GM19438 (cell line): ENCODE data around the gene CTNNA2.
"Not testable (repeated sequence)": the region's sequence is repeated elsewhere in the genome, so short reads cannot be mapped to it uniquely, and the experiment has no call there.

Experiments
- ATAC-seq: cut with Tn5 transposase; IDR thresholded peaks from one replicate; pipeline ENCODE4 v1.9.1; 2021; ENCODE audit warnings: low read depth; ENCODE audit not compliant: unreplicated experiment

Gene CTNNA2

DNA sequence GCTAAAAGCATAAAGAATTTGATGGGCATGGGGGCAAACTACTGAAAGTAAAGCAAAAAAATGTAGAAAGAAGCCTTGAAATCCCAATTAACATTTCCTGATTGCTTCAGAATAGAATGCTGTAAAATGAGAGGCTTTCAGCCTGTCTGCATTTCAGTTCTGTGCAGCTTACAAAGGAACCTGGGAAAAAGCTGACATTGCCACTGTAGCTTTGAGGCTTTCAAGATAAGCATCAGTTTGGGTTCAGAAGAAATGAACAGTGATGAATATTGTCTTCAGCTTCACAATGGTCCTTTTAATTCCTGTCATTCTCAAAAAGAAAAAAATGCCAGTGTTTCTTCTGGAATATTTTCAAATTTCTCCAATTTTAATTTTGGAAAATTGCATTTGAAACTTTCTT, 549.0 kb downstream of the CTNNA2 start:
- no peak for ATAC-seq

DNA sequence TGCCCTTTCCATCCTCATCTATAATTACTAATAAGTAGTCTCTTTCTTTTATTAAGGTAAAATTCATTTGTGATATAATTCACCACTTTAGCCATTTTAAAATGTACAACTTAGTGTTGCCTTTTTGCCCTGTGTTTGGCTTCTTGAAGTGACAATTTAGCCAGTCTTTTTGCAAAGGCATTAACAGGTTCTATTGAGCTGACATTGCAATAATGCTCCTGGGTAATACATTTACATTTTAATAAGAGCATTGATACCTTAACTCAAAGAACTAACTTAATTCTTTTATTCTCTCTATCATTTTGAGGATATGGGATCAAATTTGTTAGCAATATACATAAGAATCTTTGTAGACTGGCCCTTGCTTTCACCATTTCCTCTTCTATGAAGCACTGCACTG, 549.4 kb downstream of the CTNNA2 start:
- ATAC-seq, result no peak

DNA sequence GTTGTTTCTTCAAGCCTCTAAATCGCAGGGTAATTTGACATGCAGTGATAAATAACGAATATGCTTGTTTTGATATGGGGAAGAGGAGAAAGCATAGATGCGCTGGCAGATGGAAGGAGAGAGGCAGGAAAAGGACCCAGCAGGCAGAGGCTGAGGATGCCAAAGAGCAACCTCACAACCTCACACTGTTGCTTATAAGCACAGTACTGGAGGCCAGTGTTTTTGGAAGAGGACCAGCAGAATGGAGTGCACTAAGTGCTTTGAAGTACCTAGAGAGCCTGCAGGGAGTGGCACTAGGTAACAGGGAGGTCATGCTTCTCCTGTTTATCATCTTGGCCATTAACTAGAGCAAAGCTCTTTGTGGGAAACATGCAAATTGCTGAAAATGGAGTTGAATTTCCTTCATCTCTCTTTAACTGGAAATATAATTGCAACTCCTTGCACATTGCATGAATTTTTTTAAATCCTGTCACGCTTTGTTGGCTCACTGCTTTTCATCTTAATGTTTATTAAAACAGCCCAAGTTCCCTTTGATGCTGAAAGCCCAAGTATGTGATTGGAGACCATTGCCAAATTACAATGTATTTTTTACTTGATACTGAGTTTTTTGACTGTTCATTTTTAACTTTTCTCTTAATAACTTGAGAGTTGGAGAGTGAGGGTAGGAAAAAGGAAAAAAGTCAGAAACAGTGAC, 555.3 kb downstream of the CTNNA2 start:
- ATAC-seq, result no peak

DNA sequence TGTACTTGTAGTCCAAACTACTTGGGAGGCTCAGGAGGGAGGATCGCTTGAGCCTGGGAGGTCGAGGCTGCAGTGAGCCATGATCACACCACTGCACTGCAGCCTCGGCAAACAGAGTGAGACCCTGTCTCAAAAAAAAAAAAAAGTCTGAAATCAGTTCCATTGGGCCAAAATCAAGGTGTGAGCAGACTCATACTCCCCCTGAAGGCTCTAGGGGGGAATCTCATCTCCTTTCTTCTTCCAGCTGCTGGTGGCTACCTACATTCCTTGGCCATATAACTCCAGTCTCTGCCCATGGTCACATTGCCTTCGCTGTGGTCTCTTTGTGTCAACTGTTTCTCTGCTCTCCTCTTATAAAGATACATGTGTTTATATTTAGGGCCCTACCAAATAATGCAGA, 557.7 kb downstream of the CTNNA2 start:
- ATAC-seq, result no peak

DNA sequence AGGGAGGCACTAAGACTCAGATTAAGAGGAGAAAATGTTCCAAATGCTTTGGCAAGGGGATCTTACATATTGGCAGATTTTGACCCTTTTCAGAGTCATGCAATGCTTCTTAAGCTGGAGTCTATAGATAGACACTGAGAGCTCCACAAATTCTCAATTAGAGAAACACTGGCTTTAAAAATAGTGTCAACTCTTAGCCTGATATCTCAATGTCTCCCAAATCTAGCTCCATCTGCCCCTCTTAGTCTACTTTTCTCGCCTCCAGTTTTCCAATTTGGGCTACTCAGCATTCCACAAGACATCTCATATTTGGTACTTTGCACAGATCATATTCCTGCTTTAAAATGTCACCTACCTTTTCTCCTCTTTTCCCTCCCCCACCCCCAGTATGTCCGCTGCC, 559.1 kb downstream of the CTNNA2 start:
- ATAC-seq, result no peak

DNA sequence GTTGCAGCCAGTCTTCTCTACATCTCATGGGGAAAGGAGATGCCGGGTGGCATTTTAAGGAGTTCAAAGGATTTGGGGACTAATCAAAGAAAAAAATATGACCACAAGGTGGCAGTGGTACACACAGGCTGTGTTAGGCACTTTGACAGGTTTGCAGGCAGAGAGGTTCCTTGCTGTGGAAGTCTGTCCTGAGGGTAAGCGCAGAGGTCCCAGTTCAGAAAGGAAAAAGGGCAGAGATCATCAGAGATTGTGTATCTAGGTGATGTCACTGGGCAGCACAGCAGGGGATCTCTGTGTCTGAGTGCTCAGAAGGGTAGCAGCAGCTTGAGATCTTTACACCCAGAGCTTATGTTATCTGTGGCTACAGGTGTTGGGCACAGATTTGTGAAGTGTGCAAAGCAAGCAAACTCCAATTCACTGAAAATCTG, 560.3 kb downstream of the CTNNA2 start:
- no peak for ATAC-seq

DNA sequence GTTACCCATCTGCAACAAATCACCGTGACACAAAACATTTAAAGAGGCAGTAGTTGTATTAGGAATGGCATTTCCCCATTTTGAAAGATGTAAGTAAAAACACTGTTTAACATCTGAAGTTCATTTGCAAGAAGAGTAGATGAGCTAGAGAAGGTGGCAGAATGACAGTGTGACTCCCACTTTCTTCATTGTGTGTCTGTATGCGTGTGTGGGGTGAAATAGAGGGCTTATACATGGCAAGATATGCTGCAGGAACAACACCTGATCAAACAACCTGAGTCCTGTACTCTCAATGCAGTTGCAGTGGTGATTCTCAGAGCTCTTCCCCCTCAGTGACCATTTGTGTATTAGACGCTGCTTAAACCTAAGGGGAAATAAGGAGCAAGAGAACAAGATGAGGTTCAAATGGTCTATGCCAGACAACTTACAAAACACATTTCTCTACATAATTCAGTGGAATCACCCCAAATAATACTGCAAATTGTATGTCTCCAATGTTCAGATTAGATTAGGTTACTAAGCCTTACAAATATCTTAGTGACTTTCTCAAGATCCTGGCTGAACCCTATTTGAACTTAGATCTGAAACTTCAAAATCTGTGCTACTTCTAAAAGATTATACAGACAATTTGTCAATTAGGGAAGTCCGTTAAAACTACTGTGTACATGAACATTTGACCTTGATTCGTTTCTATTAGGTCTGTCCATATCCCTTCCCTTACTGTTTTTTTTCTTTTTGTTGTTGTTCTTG, 561.6 kb downstream of the CTNNA2 start:
- ATAC-seq, result no peak

DNA sequence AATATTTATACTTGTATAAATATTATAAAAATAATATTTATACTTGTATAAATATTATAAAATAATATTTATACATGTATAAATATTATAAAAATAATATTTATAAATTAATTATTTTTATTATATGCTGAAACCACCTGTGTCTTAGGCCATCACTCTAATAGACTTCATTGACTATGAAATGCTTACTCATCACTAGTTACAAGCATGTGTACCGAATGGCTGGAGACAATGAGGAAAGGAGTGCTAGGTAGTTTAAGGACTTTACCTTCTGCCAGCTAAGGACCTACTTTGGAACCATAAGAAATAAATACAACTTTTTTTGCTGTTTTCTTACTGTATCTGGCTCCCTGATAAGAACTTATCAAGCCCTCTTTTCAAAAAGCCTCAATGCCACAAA, 562.9 kb downstream of the CTNNA2 start:
- no peak for ATAC-seq

DNA sequence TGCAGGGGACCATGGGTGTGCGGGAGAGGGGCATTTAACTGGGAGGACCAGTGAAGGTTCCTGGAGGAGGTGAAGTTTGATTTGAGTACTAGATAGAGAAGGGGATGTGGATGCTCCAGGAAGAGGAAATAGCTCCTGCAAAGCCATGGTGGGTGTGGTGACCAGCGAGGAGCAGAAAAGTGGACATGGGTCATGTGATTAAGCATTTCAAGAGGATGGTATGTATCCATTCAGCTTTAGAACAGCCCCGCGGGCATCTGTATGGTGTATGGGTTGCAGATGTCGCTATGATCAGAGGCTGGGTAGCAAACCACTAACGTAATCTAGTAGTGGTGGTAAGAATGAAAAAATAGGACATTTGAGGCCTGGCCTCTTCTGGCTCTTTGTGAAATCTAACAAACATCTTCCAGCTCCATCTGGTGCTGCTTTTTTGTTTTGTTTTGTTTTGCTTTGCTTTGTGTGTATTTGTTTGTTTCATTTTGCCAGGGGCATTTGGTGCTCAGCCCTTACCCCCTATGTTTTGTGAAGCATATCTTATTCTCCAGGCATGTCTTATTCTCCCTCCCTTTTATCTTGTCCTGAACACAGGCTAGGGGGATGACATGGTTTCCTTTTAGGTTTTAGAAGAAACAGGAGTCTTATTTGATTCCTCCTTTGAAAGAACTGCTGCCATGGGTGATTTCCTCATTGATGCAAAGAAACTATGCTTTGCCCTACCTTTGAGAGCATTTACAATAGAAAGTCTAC, 565.6 kb downstream of the CTNNA2 start:
- ATAC-seq, result no peak

DNA sequence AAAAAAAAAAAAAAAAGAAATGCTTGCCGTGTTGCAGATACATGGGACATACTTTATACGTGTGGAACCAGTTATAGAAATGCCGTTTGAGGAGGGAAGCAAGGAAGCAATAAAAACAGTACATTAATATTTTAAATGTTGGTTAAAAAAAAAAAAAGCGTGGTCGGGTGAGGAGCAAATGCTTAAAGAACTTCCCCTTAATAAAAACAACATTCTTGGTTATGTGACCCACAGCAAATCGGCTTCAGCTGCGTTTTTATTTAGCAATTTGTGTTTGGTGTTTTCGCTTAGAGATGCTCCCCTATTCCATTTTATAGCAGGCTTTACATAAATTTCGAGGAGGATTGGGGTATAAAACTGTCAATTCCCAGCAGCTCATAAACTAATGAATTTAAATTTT, 568.1 kb downstream of the CTNNA2 start:
- ATAC-seq, result no peak

DNA sequence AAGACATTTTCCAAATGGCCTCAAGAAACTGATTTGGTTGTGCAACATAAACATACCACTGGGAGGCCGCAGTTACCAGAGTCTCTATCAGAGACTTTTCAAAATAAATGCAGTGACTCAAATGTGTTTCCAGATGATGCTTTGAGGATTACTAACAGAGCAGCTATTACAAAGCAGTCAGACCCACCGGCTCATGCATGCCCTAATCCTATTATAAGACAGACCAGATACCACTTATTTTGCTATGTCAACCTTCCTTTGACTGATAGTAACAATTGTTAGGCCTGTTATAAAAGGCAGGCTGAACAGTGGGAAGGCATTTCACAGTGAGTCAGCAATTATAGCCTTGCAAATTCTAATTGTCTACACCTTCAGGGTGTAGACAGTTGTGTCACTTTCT, 574.0 kb downstream of the CTNNA2 start:
- no peak for ATAC-seq

DNA sequence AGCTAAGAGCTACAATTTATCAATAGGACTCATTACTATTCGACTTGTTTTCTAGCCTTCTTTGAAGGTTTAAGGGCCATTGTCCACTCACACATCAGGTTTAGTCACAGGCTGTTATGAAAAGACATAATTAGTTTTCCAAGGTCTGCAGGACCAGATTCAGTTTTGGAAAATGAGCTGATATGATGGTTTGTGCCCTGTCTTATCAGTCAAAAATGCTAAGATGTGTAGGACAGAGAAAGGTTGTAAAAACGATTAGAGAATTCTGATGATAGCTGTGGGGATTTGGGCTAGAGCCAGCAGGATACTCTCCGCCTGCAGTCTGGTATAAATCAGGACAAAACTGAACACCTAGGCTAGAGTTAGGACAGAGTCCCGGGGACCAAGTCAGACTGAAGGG, 578.4 kb downstream of the CTNNA2 start:
- no peak for ATAC-seq

DNA sequence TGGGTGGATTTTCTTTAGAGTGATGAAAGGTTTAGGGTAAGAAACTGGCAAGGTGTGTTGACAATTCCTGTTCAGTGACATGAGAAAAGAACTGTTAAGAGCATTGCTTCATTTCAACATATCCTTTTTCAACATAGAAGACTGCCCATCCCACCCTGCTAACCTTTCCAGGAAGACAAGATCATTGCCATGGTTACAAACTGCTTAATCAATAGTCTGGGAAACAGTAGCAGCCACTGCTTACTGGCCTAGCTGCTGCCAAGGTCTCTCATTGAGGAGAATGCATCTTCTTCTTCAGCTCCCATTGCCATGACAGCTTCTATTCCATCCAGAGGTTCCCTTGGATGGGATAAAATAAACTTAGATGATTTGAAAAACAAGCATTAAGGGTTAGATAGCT, 579.6 kb downstream of the CTNNA2 start:
- no peak for ATAC-seq

DNA sequence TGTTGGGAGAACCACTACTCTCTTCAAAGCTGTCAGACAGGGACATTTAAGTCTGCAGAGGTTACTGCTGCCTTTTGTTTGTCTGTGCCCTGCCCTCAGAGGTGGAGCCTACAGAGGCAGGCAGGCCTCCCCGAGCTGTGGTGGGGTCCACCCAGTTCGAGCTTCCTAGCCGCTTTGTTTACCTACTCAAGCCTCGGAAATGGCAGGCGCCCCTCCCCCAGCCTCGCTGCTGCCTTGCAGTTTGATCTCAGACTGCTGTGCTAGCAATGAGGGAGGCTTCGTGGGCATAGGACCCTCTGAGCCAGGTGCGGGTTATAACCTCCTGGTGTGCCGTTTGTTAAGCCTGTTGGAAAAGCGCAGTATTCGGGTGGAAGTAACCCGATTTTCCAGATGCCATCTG, 585.7 kb downstream of the CTNNA2 start:
- not testable (repeated sequence) for ATAC-seq

DNA sequence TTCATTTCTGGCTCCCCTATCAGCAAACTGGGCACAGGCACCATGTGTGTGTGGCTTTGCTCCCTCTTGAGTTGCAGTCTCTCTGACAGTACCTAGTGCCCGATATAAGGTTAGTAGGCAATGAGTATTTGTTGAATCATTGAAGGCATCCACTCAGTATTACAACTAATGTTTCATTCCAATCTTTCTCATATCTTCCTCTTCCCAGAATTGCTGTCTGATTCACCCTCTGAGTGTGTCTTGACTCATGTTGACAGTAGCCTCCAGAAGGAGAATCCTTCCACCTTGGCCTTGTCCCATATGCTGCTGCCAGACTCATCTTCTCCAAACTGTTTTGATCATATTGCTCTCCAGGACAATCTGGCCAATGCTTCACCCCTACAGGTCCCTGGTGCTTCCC, 589.2 kb downstream of the CTNNA2 start:
- ATAC-seq, result no peak

DNA sequence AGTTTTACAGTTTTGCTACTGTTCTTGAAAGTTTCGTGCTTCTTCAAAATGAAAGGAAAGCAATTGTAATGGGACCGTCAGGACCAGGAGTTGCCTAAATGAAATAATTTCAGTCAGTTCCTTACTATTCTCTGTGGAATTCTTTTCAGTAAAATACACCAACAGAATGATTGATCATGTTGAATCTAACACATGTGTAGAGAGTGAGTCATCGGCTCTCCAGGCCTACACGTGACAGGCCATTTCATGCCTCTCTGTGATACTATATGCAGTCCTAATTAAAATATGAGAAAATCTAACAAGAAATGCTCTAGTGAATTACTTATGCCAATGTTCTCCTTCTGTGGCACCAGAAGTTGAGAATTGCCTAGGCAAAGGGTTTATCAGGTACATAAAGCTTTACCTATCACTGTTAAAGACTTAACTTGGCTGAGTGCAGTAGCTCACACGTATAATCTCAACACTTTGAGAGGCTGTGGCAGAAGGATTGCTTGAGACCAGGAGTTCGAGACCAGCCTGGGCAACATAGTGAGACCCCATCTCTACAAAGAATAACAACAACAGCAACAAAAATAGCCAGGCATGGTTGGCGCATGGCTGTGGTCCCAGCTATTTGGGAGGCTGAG, 592.3 kb downstream of the CTNNA2 start:
- ATAC-seq, result no peak

DNA sequence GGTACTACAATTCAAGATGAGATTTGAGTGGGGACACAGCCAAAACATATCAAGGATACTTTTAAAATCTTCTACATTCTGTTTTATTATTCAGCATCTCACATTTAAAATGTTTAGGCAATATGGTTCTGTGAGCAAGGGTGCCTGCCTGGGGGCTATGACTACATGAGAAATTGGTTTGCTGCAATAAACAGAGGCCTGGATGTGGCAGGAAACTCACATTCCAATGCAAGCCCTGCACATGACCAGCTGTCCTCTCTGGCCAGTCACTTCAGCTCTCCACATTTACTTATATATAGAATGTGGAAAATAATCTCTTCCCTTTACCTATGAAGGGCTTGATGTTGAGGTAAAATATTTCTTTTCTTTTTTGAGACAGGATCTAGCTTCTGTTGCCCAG, 598.3 kb downstream of the CTNNA2 start:
- no peak for ATAC-seq

DNA sequence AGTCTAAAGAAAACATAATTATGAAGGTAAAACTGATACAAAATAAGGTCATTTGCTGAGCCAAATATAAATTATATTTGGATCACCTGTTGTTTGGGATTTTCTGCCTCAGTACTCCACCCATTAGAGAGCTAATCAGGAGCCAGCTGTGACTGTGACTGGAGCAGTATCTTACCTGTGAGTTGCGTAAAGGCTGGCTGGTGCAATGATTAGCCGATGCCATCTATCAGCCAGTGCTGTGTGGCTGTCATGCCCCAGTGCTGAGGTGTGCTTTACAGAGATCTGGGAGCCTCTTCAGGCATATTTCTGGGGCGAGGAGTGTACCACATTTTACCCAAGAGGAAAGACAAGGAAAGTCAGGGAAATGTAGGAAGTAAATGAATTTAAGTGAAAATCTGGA, 599.9 kb downstream of the CTNNA2 start:
- no peak for ATAC-seq

DNA sequence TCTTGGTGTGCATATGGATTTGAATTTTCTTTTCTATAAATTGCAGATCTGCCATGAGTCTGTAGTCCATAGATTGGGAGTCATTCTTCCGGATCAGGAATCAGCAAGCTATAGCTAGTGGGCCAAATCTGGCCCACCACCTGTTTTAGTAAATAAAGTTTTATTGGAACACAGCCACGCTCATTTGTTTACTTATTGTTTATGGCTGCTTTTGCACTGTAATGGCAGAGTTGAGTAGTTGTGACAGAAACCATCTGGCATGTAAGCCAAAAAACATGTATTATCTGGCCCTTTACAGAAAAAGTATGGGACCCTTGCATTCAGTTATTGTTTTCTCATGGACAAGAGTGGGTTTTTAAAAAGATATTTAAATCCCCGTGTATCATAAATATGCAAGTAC, 600.5 kb downstream of the CTNNA2 start:
- no peak for ATAC-seq

DNA sequence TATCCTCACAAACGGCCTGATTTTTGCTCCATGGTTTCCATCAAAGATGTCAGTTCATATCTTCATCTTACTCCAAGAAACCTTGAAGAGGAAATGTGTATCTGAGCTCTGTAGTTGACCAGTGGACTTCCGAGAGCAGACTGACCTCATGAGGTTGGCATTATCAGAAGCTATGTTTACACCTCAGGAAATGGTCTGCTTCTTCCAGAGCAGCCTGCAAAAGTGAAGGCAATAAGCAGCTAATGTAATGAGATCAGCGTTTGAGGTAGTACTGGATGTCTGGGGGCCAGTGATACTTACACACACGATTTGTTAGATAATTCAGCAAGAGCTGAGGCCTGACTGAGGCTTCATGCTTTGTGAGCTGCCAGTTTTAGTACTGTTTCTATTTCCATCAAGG, 602.0 kb downstream of the CTNNA2 start:
- no peak for ATAC-seq

DNA sequence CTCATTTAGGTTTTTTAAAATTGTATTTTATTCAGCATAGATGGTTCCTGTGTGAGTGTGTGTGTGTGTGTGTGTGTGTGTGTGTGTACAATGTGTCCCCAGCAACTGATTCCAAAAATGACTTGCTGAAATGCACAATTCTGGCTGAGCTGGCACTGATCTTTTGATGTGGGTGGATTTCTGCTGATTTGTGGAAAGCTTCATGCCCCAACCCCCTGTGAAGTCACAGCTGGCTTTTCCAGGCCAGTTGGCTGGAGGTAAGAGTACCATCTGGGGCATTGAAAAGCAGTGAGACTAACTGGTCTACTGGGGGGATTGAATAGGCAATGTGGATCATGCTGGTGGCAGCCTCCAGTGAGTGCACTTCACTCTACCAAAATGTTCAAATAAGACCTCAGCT, 604.5 kb downstream of the CTNNA2 start:
- no peak for ATAC-seq
